GM18870 (cell line): ENCODE results near the gene MARF1.
"Not testable (repeated sequence)": the region's sequence is repeated elsewhere in the genome, so short reads cannot be mapped to it uniquely, and the experiment has no call there.

Experiments used
- ATAC-seq: cut with Tn5 transposase; IDR thresholded peaks from one replicate; pipeline ENCODE4 v1.9.1; 2021; ENCODE audit warnings: moderate library complexity; ENCODE audit not compliant: unreplicated experiment

Gene MARF1

GRCh38 chr16:15654591-15654990 lies 11.6 kb upstream of the MARF1 start:
- ATAC-seq, result no peak

- ATAC-seq, result no peak
Observed at GRCh38 chr16:15653227-15653626, 10.3 kb upstream of the MARF1 start.

DNA sequence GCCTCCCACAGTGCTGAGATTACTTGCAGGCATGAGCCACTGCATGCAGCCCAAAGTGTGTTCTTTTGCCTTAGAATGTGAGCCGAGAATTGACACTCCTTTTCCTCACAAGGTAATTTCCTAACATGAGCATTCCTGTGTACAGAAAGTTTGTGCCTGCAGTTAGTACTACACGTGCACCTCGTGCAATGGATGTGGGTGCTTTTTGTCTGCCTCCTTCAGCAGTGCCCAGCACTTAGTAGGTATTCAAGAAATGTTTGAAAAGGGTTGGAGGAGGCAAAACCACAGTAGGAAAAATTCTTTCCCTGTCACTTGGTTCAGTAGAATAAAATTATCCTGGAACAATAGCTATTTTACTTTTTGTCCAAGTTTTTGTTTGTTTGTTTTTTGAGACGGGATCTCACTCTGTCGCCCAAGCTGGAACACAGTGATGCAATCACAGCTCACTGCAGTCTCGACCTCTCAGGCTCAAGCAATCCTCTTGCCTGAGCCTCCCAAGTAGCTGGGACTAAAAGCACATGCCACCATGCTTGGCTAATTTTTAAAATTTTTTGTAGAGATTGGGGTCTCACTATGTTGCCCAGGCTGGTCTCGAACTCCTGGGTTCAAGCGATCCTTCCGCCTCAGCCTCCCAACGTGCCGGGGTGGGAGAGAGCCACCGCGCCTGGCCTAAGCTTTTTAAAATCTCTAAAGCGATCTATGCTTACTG lies 9.5 kb upstream of the MARF1 start:
- ATAC-seq, result no peak

DNA sequence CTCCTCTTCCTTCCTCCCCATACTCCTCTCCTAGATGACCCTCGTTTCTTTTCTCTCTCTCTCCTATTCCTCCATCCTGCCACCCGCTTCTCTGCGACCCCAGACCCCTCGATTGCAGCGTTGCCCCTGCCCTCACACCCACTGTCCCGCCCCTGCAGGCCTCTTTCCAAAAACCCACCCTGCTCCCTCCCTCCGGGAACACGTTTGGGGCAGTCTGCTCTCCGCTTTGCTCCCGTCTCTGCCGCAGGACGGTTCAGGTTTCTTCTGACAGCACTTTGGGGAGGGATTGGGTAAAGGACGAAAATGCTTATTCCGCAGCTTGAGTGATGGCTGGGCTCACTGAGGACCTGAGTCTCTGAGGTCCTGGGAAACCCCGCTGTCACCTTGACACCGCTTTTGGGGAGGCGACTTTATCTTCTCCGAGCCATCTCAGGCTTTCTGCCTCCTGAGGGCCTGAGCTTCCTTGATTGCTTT lies 7.8 kb upstream of the MARF1 start:
- no peak for ATAC-seq

GRCh38 chr16:15650019-15650697 lies 7.2 kb upstream of the MARF1 start, which contains the start of gene NDE1:
Gene NDE1 (plus strand): TSS chr16:15650245. CDS start chr16:15664779, 14,534 bp downstream.
- ATAC-seq, result peak; percentile 50

DNA sequence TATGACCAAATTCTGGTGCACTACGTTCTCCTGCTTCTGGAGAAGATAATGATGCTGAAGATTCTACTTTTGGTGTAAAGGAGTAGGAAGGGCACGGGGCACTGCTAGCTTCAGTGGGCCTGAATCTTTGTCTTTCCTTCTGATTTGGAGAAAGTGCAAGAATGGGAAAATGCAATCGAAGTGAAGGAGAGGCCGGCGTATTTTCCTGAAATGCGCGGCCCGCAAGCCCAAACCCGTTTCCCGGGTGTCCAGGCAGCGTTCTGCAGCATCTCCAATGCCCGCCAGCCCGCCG lies 6.7 kb upstream of the MARF1 start:
- no peak for ATAC-seq

- not testable (repeated sequence) for ATAC-seq
Observed at GRCh38 chr16:15649311-15649710, 6.4 kb upstream of the MARF1 start.

DNA sequence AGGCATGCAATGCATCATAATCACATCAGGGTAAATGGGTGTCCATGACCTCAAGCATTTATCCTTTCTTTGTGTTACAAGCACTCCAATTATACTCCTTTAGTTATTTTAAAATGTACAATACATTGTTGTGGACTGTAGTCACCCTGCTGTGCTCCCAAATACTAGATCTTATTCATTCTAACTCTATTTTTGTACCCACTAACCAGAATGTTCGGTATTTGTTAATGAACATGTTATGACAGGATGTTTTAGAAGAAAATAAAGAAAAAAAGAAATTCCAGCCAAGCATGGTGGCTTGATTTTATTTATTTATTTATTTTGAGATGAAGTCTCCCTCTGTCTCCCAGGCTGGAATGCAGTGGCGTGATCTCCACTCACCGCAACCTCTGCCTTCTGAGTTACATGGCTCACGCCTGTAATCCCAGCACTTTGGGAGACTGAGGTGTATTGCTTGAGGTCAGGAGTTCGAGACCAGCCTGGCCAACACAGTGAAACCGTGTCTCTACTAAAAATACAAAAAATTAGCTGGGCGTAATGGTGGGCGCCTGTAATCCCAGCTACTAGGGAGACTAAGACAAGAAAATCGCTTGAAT lies 5.3 kb upstream of the MARF1 start:
- no peak for ATAC-seq

- no peak for ATAC-seq
Observed at GRCh38 chr16:15647294-15648014, 4.5 kb upstream of the MARF1 start.

DNA sequence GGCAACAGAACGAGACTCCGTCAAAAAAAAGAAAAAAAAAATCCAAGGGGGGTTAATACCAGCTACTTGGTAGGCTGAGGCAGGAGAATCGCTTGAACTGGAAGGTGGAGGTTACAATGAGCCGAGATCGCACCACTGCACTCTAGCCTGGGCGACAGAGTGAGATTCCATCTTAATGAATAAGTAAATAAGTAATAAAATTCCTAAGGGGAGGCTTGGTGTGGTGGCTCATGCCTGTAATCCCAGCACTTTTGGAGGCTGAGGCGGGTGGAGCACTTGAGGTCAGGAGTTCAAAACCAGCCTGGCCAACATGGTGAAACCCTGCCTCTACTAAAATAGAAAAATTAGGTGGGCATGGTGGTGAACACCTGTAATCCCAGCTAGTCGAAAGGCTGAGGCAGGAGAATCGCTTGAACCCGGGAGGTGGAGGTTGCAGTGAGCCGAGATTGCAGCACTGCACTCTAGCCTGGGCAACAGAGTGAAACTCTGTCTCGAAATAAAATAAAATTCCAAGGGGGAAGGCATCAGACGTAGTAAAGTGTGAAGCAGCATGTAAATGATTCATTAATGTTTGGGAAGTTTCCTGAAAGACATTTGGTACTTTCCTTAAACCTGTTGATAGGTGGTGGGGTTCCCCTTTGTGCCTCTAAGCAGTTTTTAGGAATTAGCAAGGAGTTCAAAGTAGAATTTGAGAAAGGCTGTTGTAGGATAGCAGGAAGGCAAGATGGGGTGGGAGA lies 3.8 kb upstream of the MARF1 start:
- not testable (repeated sequence) for ATAC-seq

DNA sequence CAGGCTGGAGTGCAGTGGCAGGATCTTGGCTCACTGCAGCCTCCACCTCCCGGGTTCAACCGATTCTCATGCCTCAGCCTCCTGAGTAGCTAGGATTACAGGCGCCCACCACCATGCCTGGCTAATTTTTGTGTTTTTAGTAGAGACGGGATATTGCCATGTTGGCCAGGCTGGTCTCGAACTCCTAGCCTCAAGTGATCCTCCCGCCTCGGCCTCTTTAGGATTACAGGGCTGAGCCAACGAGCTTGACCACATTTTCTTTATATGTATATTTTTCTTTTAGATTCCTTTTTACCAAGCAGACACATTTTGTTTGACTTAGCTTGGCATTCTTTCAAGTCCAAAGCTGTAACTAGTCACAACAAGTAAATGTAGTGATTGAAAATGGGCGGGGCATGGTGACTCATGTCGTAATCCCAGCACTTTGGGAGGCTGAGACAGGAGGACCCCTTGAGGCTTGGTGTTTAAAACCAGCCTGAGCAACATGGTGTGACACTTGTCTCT lies 2.1 kb upstream of the MARF1 start:
- not testable (repeated sequence) for ATAC-seq

DNA sequence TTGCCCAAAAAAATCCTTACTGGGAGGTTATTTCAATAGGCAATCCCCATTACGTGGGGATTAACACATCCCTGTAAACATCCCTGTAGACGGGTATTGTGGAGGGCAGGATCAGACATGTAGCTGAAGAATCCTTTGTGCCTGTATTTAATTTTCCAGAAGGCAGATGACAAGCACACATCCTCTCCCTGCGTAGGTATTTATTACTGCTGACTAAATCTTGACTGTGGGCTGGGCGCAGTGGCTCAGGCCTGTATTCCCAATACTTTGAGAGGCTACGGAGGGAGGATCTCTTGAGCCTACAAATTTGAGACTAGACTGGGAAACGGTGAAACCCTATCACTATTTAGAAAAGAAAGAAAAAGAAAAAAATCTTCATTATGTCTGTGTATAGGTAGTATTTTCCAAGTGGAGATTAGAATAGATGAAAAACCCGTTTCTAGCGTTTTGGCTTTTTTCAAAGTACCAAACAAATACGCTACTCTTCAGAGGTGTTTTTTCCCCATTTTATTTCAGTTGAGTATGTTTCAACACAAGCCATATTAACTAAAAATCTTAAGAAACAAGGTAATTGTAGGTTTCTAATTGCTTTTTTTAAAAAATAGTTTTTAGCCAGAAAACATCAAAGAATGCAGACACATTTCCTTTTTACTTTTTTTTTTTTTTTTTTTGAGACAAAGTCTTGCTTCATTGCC lies 1.5 kb upstream of the MARF1 start:
- ATAC-seq, result no peak

DNA sequence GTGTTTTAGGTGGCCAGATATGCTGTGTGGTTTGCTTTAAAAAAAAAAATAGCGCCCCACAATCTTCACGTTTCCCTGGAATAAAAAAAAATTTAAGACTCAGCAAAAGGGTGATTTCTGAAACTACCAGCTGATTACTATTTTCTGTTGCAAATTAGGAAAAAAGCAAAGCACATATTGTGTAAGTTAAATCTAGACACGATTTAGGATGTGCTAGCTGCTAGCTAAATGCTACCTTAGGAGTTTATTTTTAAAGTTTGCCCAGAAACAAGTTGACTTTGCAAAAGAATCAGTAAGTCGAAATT lies 944 bp upstream of the MARF1 start:
- ATAC-seq, result no peak

DNA sequence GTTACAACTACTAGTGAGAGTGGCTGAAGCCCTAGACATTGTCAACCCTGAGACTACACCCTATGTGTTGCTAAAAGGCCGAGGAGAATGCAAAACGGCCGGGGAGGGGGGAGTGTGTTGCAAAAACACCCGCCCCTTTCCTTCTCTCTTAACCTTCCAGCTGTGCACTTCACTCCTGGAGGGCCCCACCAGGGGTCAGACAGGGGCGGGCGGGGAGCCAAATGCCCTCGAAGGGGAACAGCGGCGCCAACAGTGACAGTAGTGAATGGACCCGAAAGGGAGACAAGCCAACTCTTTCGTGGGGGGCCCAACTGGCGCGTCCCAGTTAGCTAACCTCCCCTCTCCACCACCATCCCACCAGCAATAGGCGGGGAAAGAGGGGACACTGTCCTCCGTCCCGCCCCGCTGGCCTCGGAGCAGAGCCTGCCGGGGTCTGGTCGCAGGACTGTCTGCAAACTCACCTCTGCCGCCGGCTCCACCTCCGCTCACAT lies 352 bp downstream of the MARF1 start:
- ATAC-seq, result peak; percentile 45

DNA sequence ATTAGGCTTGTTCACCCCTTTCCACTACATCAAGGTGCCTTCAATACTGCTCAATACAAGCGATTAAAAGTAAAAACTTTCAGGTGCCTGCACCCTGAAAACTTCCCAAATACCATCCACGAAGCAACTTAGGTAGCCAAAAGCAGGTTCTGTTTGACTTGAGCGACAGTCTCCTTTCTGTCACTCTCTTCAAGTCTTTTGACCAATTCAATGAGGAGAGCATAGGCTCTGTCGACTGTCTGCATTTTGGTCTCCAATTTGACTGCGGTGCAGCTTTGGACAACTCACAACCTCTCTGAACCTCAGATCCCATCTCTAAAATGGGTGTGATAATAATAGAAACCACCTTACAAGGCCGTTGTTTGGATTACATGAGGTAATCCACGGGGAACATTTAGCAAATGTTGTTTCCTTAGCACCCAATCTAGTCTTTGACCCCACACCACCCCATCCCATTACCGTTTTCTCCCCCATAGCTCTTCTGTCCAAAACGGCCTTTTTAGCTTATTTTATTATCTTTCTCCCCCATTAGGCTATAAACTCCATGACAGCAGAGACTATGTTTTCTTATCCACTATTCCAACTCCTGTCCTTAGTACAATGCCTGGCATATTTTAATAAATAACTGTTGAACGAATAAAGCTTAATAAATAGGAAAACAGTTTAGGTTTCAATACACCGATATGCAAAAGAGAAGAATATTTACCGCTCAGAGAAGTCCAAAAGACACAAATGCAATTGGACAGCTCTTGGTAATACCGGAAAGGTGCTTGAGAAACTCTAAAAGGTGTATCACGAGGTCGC lies 999 bp downstream of the MARF1 start:
- no peak for ATAC-seq

- ATAC-seq, result no peak
Observed at GRCh38 chr16:15640966-15641365, 2.0 kb downstream of the MARF1 start.

DNA sequence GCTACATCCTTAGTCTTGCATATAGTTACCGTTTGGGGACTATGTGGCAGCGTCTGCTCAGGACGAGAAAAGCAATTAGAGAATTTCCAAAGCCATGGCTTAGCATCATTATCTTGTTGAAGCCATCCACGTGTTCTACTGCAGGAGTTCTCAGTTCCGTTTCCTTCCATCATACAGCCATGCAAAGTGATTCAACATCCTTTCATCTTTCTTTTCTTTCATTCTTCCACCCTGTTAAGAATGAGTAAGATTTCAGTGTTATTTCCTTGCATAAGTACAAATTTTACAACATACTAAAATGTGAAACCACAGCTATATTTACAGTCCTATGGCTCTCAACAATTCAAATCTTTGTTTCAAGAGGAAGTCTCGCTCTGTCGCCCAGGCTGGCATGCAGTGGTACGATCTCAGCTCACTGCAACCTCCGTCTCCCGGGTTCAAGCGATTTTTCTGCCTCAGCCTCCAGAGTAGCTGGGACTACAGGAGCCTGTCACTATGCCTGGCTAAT lies 3.8 kb downstream of the MARF1 start:
- ATAC-seq, result no peak

DNA sequence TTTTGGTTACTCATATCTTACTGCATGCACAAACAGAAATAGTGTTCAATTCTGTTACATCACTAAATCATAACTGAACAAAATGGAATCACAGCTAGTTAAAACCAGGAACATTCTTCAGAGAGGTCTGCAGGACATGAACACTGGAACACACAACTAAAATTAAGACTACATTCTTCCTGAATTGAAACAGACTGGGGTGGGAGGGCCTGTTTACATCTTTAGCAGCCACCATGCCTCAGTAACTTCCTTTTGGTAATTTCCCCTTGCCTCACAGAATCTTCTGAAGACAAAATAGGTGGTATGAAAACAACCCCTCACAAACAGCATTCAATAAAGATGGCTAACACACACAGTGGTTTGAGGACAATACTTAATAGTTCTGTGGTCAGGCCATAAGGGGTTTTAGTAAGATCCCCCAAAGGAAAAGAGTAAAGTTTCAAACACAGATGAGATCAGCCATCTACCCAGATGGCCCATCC lies 6.5 kb downstream of the MARF1 start:
- ATAC-seq, result no peak

DNA sequence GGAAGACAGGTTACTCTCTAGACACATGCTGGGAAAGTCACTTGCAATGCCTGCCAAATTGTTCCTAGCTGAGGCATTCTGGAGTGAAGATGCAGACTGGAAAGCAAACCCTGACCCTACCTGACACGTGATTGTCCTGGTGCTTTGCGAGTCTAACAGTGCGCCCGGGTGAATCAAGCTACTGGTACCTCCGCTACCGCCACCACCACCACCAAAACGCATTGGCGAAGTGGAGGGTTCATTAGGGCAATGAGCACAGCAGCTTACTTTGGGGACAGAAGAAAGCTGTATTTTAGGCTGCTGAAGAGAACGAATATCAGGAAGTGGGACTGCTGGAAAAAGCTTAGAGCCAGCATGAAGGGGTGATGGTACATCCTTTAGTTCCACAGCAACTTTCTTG lies 7.0 kb downstream of the MARF1 start:
- ATAC-seq, result no peak
